ENCODE data around the gene PCDHA9.

DNA sequence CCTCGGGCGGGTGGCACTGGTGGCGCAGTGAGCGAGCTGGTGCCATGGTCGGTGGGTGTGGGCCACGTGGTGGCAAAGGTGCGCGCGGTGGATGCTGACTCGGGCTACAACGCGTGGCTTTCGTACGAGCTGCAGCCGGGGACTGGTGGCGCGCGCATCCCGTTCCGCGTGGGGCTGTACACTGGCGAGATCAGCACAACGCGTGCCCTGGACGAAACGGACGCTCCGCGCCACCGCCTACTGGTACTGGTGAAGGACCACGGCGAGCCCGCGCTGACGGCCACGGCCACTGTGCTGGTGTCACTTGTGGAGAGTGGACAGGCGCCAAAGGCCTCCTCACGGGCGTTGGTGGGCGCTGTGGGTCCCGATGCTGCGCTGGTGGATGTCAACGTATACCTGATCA, 39.3 kb upstream of the PCDHA9 start:
- TF ChIP-seq POLR2A (IDR thresholded peaks at IDR 0.05; ENCODE audit: low read depth, low read length), result no peak
- no peak for TF ChIP-seq POLR2AphosphoS5 (IDR thresholded peaks at IDR 0.05; ENCODE audit: low read depth, low read length)
